HEK293 (cell line): ENCODE measurements around the gene MX1.
A peak's percentile ranks its signal among the peaks of the same experiment; 100 is the strongest.

Source experiments
- CTCF ChIA-PET: fragments of 350-600 bp; formaldehyde crosslinking; extraction: SDS; loops from one replicate; lab custom pipeline; 2021; ENCODE audit warnings: antibody characterized with exemption; lab: Yijun Ruan, JAX
- POLR2A ChIA-PET: fragments of 300-600 bp; formaldehyde crosslinking; extraction: SDS; loops from one replicate; lab custom pipeline; 2020; ENCODE audit warnings: antibody characterized with exemption, inconsistent platforms; lab: Yijun Ruan, JAX
- H3K27ac ChIP-seq: fragments of 200-500 bp; sonication (Bioruptor generic); 2 replicates; pipeline ENCODE4 v1.5.1; 2014; ENCODE audit warnings: low read depth, low read length, control low read depth, inconsistent platforms; ENCODE audit errors: extremely low read depth
- H3K36me3 ChIP-seq, 2 experiments: fragments of 200-500 bp in 1 of 2; sonication (Bioruptor generic) in 1 of 2; 1 replicate in 1 of 2; 2 replicates in 1 of 2; pipeline ENCODE4 v1.5.1; 2014 to 2017; ENCODE audit warnings: inconsistent platforms in 2 of 2, low read length in 2 of 2; ENCODE audit not compliant: control insufficient read depth in 2 of 2, insufficient read depth in 1 of 2
- H3K4me1 ChIP-seq: fragments of 200-500 bp; sonication (Bioruptor generic); 2 replicates; pipeline ENCODE4 v1.5.1; 2014; ENCODE audit warnings: mild to moderate bottlenecking, low read length, inconsistent platforms; ENCODE audit not compliant: control insufficient read depth, insufficient read depth
- H3K4me3 ChIP-seq: 2 replicates; pipeline ENCODE4 v1.5.1; 2011; ENCODE audit warnings: low read depth, mild to moderate bottlenecking, control low read depth, low read length, moderate library complexity
- H3K9me3 ChIP-seq: fragments of 200-500 bp; sonication (Bioruptor generic); 2 replicates; pipeline ENCODE4 v1.5.1; 2014; ENCODE audit warnings: low read depth, low read length, inconsistent platforms; ENCODE audit not compliant: control insufficient read depth, insufficient read depth
- KLF1 ChIP-seq: fragments of 450-650 bp; formaldehyde crosslinking; IDR thresholded peaks from 2 replicates; pipeline ENCODE4 v1.5.1; 2016; ENCODE audit warnings: missing biosample characterization, missing genetic modification characterization
- KLF10 ChIP-seq: fragments of 450-650 bp; IDR thresholded peaks from 2 replicates; pipeline ENCODE4 v1.5.1; 2018; ENCODE audit warnings: missing biosample characterization, mild to moderate bottlenecking, missing genetic modification characterization
- MEIS1 ChIP-seq: sonication (generic); formaldehyde crosslinking; IDR thresholded peaks from 2 replicates; pipeline ENCODE4 v1.8.1; 2022; ENCODE audit warnings: missing genetic modification reagents, mild to moderate bottlenecking, borderline replicate concordance
- MZF1 ChIP-seq: fragments of 450-650 bp; formaldehyde crosslinking; IDR thresholded peaks from 2 replicates; pipeline ENCODE4 v1.5.1; 2017; ENCODE audit warnings: missing biosample characterization, missing genetic modification characterization, borderline replicate concordance
- SP2 ChIP-seq: fragments of 450-650 bp; formaldehyde crosslinking; IDR thresholded peaks from 2 replicates; pipeline ENCODE4 v1.5.1; 2016; ENCODE audit warnings: missing biosample characterization, missing genetic modification characterization
- TRIM28 ChIP-seq: IDR thresholded peaks from 2 replicates; pipeline ENCODE4 v1.6.1; 2011; ENCODE audit warnings: low read length, control low read depth, borderline replicate concordance
- WT1 ChIP-seq: fragments of 450-650 bp; formaldehyde crosslinking; IDR thresholded peaks from 2 replicates; pipeline ENCODE4 v1.5.1; 2016; ENCODE audit warnings: missing biosample characterization, missing genetic modification characterization
- ZBTB17 ChIP-seq: fragments of 450-650 bp; formaldehyde crosslinking; IDR thresholded peaks from 2 replicates; pipeline ENCODE4 v1.5.1; 2016; ENCODE audit warnings: missing biosample characterization, missing genetic modification characterization
- ZFP41 ChIP-seq: fragments of 450-650 bp; formaldehyde crosslinking; IDR thresholded peaks from 2 replicates; pipeline ENCODE4 v1.5.1; 2016; ENCODE audit warnings: missing biosample characterization, missing genetic modification characterization, borderline replicate concordance
- ZNF10 ChIP-seq: fragments of 450-650 bp; formaldehyde crosslinking; IDR thresholded peaks from 2 replicates; pipeline ENCODE4 v1.5.1; 2017; ENCODE audit warnings: missing biosample characterization, missing genetic modification characterization
- ZNF114 ChIP-seq: fragments of 450-650 bp; formaldehyde crosslinking; IDR thresholded peaks from 2 replicates; pipeline ENCODE4 v1.5.0; 2017; ENCODE audit warnings: missing biosample characterization, missing genetic modification characterization
- ZNF132 ChIP-seq: fragments of 450-650 bp; formaldehyde crosslinking; IDR thresholded peaks from 2 replicates; pipeline ENCODE4 v1.5.1; 2017; ENCODE audit warnings: missing biosample characterization, missing genetic modification characterization, borderline replicate concordance
- ZNF133 ChIP-seq: fragments of 450-650 bp; formaldehyde crosslinking; IDR thresholded peaks from 2 replicates; pipeline ENCODE4 v1.5.1; 2016; ENCODE audit warnings: missing biosample characterization, missing genetic modification characterization
- ZNF221 ChIP-seq: fragments of 450-650 bp; formaldehyde crosslinking; IDR thresholded peaks from 2 replicates; pipeline ENCODE4 v1.5.1; 2017; ENCODE audit warnings: missing biosample characterization, missing genetic modification characterization, borderline replicate concordance
- ZNF266 ChIP-seq: fragments of 450-650 bp; formaldehyde crosslinking; IDR thresholded peaks from 2 replicates; pipeline ENCODE4 v1.5.1; 2016; ENCODE audit warnings: missing biosample characterization, missing genetic modification characterization, low read depth
- ZNF341 ChIP-seq: fragments of 450-650 bp; formaldehyde crosslinking; IDR thresholded peaks from 2 replicates; pipeline ENCODE4; 2016; ENCODE audit warnings: low read depth, missing biosample characterization, missing genetic modification characterization
- ZNF501 ChIP-seq: fragments of 450-650 bp; formaldehyde crosslinking; IDR thresholded peaks from 2 replicates; pipeline ENCODE4 v1.5.1; 2016; ENCODE audit warnings: missing biosample characterization, missing genetic modification characterization
- ZNF514 ChIP-seq: fragments of 450-650 bp; formaldehyde crosslinking; IDR thresholded peaks from 2 replicates; pipeline ENCODE4 v1.5.1; 2016; ENCODE audit warnings: missing biosample characterization, missing genetic modification characterization
- ZNF600 ChIP-seq: fragments of 450-650 bp; formaldehyde crosslinking; IDR thresholded peaks from 2 replicates; pipeline ENCODE4 v1.5.1; 2016; ENCODE audit warnings: missing biosample characterization, missing genetic modification characterization
- ZNF830 ChIP-seq: fragments of 450-650 bp; IDR thresholded peaks from 2 replicates; pipeline ENCODE4 v1.5.0; 2018; ENCODE audit warnings: missing biosample characterization, missing genetic modification characterization, low read depth, mild to moderate bottlenecking, moderate library complexity
- ZNF837 ChIP-seq: fragments of 450-650 bp; formaldehyde crosslinking; IDR thresholded peaks from 2 replicates; pipeline ENCODE4 v1.5.1; 2016; ENCODE audit warnings: missing biosample characterization, missing genetic modification characterization
- ZXDB ChIP-seq: fragments of 450-650 bp; formaldehyde crosslinking; IDR thresholded peaks from 2 replicates; pipeline ENCODE4 v1.5.1; 2016; ENCODE audit warnings: missing biosample characterization, missing genetic modification characterization
- TF ChIP-seq, protein P1 (sequence below): fragments of 450-650 bp; formaldehyde crosslinking; IDR thresholded peaks from 2 replicates; pipeline ENCODE4 v1.5.1; 2016; ENCODE audit warnings: missing biosample characterization, missing genetic modification characterization

The MX1 gene

DNA sequence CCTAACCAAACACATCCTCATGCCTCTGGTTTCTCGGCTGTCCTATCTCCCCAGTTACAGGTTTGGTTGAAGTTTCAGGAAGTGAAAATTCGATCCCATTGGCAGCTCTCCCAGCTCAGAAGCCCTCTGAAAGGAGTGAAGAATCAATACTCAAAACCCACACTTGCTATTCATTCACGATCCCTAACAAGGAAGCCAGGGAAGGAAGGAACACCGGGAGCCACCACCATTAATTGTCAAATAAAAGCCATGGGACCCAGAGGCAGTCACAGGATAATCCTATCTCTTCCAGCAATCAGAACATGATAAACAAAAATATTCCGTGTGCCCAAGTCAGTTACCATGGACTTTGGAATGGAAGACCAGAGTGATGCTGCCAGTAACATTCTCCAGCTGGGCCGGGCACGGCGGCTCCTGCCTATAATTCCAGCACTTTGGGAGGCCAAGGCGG is 74.9 kb downstream of the MX1 start:
- Histone ChIP-seq H3K4me3 (no peak overlapping the region), H3K4me1 (no peaks in the 10 kb centered on the region), H3K27ac (no peak overlapping the region), H3K36me3 (no peaks in the 10 kb centered on the region), H3K9me3 (no peaks in the 10 kb centered on the region)
- TF ChIP-seq ZNF132 (tag by site-specific recombination) = no peak
- TF ChIP-seq ZNF501 (tag by site-specific recombination) = no peak
- no peak for TF ChIP-seq ZNF600
- TF ChIP-seq WT1 = no peak
- ChIA-PET CTCF (interaction anchor here (1.8 kb wide), 1 partner anchor 218 kb away, joined by 4 read pairs; no protein-coding TSS in a partner anchor), POLR2A (no interaction called here)

DNA sequence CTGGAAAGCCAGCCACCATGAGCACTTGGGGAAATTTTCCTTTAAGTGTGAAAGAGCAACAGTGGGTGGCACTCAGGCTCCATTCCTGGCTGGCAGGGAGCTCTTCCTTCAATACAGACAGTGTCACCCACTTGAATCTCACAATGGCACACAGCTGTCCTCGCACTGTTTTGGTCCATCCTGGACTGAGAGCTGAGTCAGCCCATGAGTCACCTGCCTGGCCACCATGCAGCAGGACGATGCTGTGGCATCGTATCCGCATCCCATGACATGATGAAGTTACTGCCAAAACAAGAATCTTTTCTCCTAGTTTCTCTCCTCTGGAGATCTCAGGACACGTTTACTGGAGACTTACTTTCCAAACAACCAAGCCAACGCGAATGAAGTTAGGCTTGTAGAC is 75.9 kb downstream of the MX1 start:
- no peak overlapping the region for H3K27ac ChIP-seq
- POLR2A ChIA-PET = no interaction called here
- no peaks in the 10 kb centered on the region for H3K36me3 ChIP-seq
- H3K4me3 ChIP-seq = no peak overlapping the region
- CTCF ChIA-PET = interaction anchor here (0.5 to 0.6 kb wide), 2 partner anchors 51 to 107 kb away, joined by 3 read pairs; no protein-coding TSS in a partner anchor
- no peaks in the 10 kb centered on the region for H3K9me3 ChIP-seq
- H3K4me1 ChIP-seq = no peaks in the 10 kb centered on the region
- TF ChIP-seq KLF1 (no peak), ZNF600 (0 out of 2 replicates have a peak, but pooled peaks have one; percentile 19), ZNF837 (tag by site-specific recombination) (no peak)

DNA sequence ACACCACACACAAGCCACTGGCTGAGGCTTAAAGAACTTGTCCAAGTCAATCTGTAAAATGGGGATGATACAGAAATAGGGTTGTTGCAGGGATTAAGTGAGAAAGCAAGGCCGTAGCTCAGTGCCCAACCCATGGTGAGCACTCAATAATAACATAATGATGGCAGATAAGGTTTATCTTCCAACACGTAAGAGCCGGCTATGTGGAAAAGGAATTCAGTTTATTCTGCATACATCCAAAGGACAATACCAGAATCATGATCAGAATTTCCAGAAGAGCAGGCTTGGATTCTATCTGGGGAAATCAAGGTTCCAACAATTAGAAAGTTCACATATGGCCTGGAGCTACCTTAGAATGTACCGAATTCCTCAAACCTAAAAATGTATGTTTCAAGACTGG is 77.3 kb downstream of the MX1 start:
- Histone ChIP-seq H3K4me3 (no peak overlapping the region), H3K4me1 (no peaks in the 10 kb centered on the region; the same call in 1 of the 2 replicates), H3K36me3 (no peaks in the 10 kb centered on the region), H3K27ac (no peak overlapping the region), H3K9me3 (no peaks in the 10 kb centered on the region)
- ChIA-PET POLR2A (no interaction called here), CTCF (interaction anchor here (0.6 kb wide), 1 partner anchor 109 kb away, joined by 3 read pairs; no protein-coding TSS in a partner anchor)
- TF ChIP-seq ZNF133 (tag by site-specific recombination) = no peak
- TF ChIP-seq SP2 (tag by site-specific recombination) = no peak
- TF ChIP-seq ZXDB (tag by site-specific recombination) = no peak
- no peak for TF ChIP-seq ZNF501 (tag by site-specific recombination)

DNA sequence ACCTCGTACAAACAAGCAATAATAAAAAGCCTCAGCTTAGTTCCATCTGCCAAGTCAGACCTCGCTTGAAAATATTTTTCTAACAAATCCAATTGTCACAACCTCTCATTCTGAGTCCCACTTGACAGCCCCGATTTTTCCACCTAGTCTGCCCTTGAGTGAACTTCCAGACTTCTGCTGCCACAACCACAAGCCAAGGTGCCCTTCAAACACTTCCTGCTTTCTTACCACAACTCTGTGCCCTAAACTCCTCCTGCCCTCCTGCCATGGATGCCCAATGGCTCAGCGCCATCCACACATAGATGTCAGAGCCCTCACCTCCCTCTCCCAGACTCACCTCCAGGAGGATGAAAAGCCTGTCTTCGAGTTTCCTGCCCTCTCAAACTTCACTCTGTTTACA is 78.0 kb downstream of the MX1 start:
- POLR2A ChIA-PET = no interaction called here
- Histone ChIP-seq H3K36me3 (no peaks in the 10 kb centered on the region), H3K27ac (no peak overlapping the region), H3K9me3 (no peaks in the 10 kb centered on the region), H3K4me1 (no peaks in the 10 kb centered on the region; the same call in 1 of the 2 replicates), H3K4me3 (no peak overlapping the region)
- TF ChIP-seq ZNF266 (tag by site-specific recombination) = no peak
- TF ChIP-seq ZNF221 (tag by site-specific recombination) = no peak
- TF ChIP-seq ZNF114 (tag by site-specific recombination) = no peak
- CTCF ChIA-PET = interaction anchor here (0.6 kb wide), 1 partner anchor 109 kb away, joined by 3 read pairs; no protein-coding TSS in a partner anchor

DNA sequence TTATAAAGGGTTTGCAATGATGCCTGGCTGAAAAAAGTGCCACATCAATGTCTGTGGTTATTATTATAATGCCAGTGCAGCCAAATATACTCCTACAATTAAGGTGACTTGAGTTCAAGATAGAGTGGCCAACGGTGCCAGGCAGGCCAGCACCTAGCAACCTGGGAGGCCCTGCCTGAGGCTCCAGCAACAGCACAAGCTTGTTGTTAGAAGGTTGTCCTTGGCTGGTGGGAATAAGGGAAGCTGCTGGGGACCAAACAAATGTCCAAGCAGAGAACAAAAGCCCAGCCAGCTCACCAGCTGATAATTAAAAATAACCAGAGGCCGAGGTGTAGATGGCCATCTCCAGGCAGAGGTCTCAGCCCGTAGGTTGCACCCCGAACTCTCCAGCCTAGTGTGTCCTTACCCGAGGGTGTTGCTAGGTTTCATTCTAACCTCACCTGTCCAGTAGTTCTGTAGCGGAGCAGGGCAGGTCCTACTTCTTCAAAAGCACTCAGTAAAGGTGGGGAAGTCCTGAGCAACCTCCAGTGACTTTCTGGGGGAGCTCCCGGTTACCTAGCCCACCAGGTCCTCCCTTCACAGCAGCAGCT is 80.1 kb downstream of the MX1 start:
- Histone ChIP-seq H3K36me3 (no peaks in the 10 kb centered on the region), H3K4me1 (no peaks in the 10 kb centered on the region; the same call in 1 of the 2 replicates), H3K4me3 (no peak overlapping the region), H3K27ac (no peak overlapping the region), H3K9me3 (no peaks in the 10 kb centered on the region)
- ChIA-PET POLR2A (interaction anchor here (0.8 kb wide), 1 partner anchor 24 kb away, joined by 3 read pairs; no protein-coding TSS in a partner anchor), CTCF (interaction anchor here (1.3 kb wide), 1 partner anchor 11 kb away, joined by 5 read pairs; no protein-coding TSS in a partner anchor)
- TF ChIP-seq ZNF830 (tag by site-specific recombination) (no peak), MEIS1 (CRISPR knock-in tag) (no peak), MZF1 (tag by site-specific recombination) (no peak), WT1 (no peak), KLF10 (tag by site-specific recombination) (no peak), ZNF10 (tag by site-specific recombination) (no peak), ZNF514 (no peak), TRIM28 (no peak), ZFP41 (tag by site-specific recombination) (no peak), ZBTB17 (tag by site-specific recombination) (no peak), ZNF341 (tag by site-specific recombination) (no peak)
- TF ChIP-seq, protein P1, sequence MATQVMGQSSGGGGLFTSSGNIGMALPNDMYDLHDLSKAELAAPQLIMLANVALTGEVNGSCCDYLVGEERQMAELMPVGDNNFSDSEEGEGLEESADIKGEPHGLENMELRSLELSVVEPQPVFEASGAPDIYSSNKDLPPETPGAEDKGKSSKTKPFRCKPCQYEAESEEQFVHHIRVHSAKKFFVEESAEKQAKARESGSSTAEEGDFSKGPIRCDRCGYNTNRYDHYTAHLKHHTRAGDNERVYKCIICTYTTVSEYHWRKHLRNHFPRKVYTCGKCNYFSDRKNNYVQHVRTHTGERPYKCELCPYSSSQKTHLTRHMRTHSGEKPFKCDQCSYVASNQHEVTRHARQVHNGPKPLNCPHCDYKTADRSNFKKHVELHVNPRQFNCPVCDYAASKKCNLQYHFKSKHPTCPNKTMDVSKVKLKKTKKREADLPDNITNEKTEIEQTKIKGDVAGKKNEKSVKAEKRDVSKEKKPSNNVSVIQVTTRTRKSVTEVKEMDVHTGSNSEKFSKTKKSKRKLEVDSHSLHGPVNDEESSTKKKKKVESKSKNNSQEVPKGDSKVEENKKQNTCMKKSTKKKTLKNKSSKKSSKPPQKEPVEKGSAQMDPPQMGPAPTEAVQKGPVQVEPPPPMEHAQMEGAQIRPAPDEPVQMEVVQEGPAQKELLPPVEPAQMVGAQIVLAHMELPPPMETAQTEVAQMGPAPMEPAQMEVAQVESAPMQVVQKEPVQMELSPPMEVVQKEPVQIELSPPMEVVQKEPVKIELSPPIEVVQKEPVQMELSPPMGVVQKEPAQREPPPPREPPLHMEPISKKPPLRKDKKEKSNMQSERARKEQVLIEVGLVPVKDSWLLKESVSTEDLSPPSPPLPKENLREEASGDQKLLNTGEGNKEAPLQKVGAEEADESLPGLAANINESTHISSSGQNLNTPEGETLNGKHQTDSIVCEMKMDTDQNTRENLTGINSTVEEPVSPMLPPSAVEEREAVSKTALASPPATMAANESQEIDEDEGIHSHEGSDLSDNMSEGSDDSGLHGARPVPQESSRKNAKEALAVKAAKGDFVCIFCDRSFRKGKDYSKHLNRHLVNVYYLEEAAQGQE = no peak
